Measurements from ENCODE around the gene NTRK2.

DNA sequence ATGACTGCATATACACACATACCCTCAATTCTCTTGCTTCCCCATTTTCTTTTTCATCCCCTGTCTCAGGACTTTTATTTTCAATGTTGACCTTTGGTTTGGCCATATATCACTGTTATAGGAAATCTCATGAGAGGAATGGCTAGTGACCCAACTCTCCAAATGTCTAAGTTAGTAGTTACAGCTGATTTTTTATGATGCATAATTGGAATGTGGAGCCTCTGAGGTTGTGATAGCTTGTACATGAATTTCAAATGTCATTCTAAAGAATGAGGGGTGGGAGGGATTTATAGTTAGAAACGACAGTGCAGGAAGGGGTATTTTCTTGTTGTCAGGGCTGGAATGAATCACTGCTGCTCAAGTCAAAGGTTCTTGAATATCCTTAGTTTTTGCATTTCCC is 356.1 kb downstream of the NTRK2 start:
- TF ChIP-seq, protein P1, sequence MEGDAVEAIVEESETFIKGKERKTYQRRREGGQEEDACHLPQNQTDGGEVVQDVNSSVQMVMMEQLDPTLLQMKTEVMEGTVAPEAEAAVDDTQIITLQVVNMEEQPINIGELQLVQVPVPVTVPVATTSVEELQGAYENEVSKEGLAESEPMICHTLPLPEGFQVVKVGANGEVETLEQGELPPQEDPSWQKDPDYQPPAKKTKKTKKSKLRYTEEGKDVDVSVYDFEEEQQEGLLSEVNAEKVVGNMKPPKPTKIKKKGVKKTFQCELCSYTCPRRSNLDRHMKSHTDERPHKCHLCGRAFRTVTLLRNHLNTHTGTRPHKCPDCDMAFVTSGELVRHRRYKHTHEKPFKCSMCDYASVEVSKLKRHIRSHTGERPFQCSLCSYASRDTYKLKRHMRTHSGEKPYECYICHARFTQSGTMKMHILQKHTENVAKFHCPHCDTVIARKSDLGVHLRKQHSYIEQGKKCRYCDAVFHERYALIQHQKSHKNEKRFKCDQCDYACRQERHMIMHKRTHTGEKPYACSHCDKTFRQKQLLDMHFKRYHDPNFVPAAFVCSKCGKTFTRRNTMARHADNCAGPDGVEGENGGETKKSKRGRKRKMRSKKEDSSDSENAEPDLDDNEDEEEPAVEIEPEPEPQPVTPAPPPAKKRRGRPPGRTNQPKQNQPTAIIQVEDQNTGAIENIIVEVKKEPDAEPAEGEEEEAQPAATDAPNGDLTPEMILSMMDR (IDR thresholded peaks at IDR 0.05; ENCODE audit: low read depth, low read length, poor library complexity, severe bottlenecking), result no peak
- TF ChIP-seq EZH2phosphoT487 (IDR thresholded peaks at IDR 0.05; ENCODE audit: borderline replicate concordance, low read length), result no peak
